Measurements from ENCODE around the gene SEC23IP.

DNA sequence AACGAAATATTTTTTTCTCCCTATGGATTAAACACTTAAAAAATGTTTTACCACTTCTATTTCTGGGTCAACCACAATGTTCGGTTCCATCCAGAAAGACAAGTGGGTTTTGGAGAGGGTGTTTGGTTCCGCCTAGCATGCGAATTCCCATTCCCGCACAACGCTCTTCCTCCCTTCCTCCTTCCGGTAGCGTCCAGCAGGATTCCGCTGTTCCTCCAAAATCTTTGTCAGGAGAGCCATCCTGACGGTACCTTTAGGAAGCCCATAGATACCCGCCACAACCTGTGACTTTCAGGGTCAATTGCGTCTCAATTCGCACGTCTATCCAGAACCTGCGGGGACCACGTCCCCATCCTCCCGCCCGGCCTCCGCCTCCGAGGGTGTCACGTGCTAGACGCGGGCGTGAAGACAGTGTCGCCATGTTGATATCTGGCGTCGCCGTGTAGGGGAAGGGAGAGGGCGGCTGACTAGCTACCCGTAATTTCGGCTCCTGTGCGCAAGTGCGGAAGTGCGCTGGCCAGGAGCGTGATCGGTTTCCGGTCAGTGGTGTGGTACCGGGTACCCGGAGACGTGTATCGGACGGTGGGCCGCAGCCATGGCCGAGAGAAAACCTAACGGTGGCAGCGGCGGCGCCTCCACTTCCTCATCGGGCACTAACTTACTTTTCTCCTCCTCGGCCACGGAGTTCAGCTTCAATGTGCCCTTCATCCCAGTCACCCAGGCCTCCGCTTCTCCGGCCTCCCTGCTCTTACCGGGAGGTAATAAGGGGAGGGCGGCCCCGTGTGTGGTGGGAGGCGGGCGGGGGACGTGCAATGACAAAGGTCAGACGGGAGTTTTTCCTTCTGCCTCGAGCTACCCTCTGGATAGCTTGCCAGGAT lies at the start of gene SEC23IP:
- TF ChIP-seq, protein P1, sequence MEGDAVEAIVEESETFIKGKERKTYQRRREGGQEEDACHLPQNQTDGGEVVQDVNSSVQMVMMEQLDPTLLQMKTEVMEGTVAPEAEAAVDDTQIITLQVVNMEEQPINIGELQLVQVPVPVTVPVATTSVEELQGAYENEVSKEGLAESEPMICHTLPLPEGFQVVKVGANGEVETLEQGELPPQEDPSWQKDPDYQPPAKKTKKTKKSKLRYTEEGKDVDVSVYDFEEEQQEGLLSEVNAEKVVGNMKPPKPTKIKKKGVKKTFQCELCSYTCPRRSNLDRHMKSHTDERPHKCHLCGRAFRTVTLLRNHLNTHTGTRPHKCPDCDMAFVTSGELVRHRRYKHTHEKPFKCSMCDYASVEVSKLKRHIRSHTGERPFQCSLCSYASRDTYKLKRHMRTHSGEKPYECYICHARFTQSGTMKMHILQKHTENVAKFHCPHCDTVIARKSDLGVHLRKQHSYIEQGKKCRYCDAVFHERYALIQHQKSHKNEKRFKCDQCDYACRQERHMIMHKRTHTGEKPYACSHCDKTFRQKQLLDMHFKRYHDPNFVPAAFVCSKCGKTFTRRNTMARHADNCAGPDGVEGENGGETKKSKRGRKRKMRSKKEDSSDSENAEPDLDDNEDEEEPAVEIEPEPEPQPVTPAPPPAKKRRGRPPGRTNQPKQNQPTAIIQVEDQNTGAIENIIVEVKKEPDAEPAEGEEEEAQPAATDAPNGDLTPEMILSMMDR (IDR thresholded peaks at IDR 0.05; ENCODE audit: low read length), result no peak
- TF ChIP-seq EZH2 (optimal IDR thresholded peaks at IDR 0.05; ENCODE audit: low read depth, low read length), result no peak

Measured in MM.1S (cell line).